HEK293 (cell line): ENCODE data around the gene MYO15B.

Experiments used
- CTCF ChIA-PET: fragments of 350-600 bp; formaldehyde crosslinking; extraction: SDS; loops from one replicate; lab custom pipeline; 2021; ENCODE audit warnings: antibody characterized with exemption; lab: Yijun Ruan, JAX
- POLR2A ChIA-PET: fragments of 300-600 bp; formaldehyde crosslinking; extraction: SDS; loops from one replicate; lab custom pipeline; 2020; ENCODE audit warnings: antibody characterized with exemption, inconsistent platforms; lab: Yijun Ruan, JAX
- H3K27ac ChIP-seq: fragments of 200-500 bp; sonication (Bioruptor generic); 2 replicates; pipeline ENCODE4 v1.5.1; 2014; ENCODE audit warnings: low read depth, low read length, control low read depth, inconsistent platforms; ENCODE audit errors: extremely low read depth
- H3K36me3 ChIP-seq, 2 experiments: fragments of 200-500 bp in 1 of 2; sonication (Bioruptor generic) in 1 of 2; 1 replicate in 1 of 2; 2 replicates in 1 of 2; pipeline ENCODE4 v1.5.1; 2014 to 2017; ENCODE audit warnings: inconsistent platforms in 2 of 2, low read length in 2 of 2; ENCODE audit not compliant: control insufficient read depth in 2 of 2, insufficient read depth in 1 of 2
- H3K4me1 ChIP-seq: fragments of 200-500 bp; sonication (Bioruptor generic); 2 replicates; pipeline ENCODE4 v1.5.1; 2014; ENCODE audit warnings: mild to moderate bottlenecking, low read length, inconsistent platforms; ENCODE audit not compliant: control insufficient read depth, insufficient read depth
- H3K4me3 ChIP-seq: 2 replicates; pipeline ENCODE4 v1.5.1; 2011; ENCODE audit warnings: low read depth, mild to moderate bottlenecking, control low read depth, low read length, moderate library complexity
- H3K9me3 ChIP-seq: fragments of 200-500 bp; sonication (Bioruptor generic); 2 replicates; pipeline ENCODE4 v1.5.1; 2014; ENCODE audit warnings: low read depth, low read length, inconsistent platforms; ENCODE audit not compliant: control insufficient read depth, insufficient read depth
- FEZF1 ChIP-seq: fragments of 450-650 bp; formaldehyde crosslinking; IDR thresholded peaks from 2 replicates; pipeline ENCODE4 v1.5.1; 2016; ENCODE audit warnings: missing biosample characterization, missing genetic modification characterization
- GLI4 ChIP-seq: fragments of 450-650 bp; formaldehyde crosslinking; IDR thresholded peaks from 2 replicates; pipeline ENCODE4 v1.5.1; 2016; ENCODE audit warnings: missing biosample characterization, missing genetic modification characterization
- HOXA7 ChIP-seq: sonication (generic); formaldehyde crosslinking; IDR thresholded peaks from 2 replicates; pipeline ENCODE4 v1.8.1; 2022; ENCODE audit warnings: missing genetic modification reagents, borderline replicate concordance
- KLF8 ChIP-seq: fragments of 450-650 bp; formaldehyde crosslinking; IDR thresholded peaks from 2 replicates; pipeline ENCODE4 v1.5.1; 2016; ENCODE audit warnings: missing biosample characterization, missing genetic modification characterization
- MYNN ChIP-seq: fragments of 450-650 bp; formaldehyde crosslinking; IDR thresholded peaks from 2 replicates; pipeline ENCODE4 v1.5.1; 2016; ENCODE audit warnings: missing biosample characterization, missing genetic modification characterization, borderline replicate concordance
- SCRT2 ChIP-seq: fragments of 450-650 bp; formaldehyde crosslinking; IDR thresholded peaks from 2 replicates; pipeline ENCODE4 v1.5.1; 2016; ENCODE audit warnings: missing biosample characterization, missing genetic modification characterization
- ZBTB1 ChIP-seq: fragments of 450-650 bp; formaldehyde crosslinking; IDR thresholded peaks from 2 replicates; pipeline ENCODE4 v1.5.1; 2016; ENCODE audit warnings: missing biosample characterization, missing genetic modification characterization
- ZBTB26 ChIP-seq: fragments of 450-650 bp; formaldehyde crosslinking; optimal IDR thresholded peaks from 2 replicates; pipeline ENCODE3; 2016; ENCODE audit warnings: missing biosample characterization, mild to moderate bottlenecking, missing genetic modification characterization
- ZBTB6 ChIP-seq: fragments of 450-650 bp; formaldehyde crosslinking; IDR thresholded peaks from 2 replicates; pipeline ENCODE4 v1.5.1; 2017; ENCODE audit warnings: missing biosample characterization, missing genetic modification characterization
- ZNF112 ChIP-seq: fragments of 450-650 bp; formaldehyde crosslinking; IDR thresholded peaks from 2 replicates; pipeline ENCODE4 v1.5.0; 2017; ENCODE audit warnings: missing biosample characterization, missing genetic modification characterization
- ZNF114 ChIP-seq: fragments of 450-650 bp; formaldehyde crosslinking; IDR thresholded peaks from 2 replicates; pipeline ENCODE4 v1.5.0; 2017; ENCODE audit warnings: missing biosample characterization, missing genetic modification characterization
- ZNF155 ChIP-seq: fragments of 450-650 bp; formaldehyde crosslinking; IDR thresholded peaks from 2 replicates; pipeline ENCODE4 v1.5.1; 2016; ENCODE audit warnings: missing biosample characterization, missing genetic modification characterization
- ZNF311 ChIP-seq: fragments of 450-650 bp; formaldehyde crosslinking; IDR thresholded peaks from 2 replicates; pipeline ENCODE4 v1.5.1; 2017; ENCODE audit warnings: missing biosample characterization, missing genetic modification characterization, borderline replicate concordance
- ZNF37A ChIP-seq: fragments of 450-650 bp; IDR thresholded peaks from 2 replicates; pipeline ENCODE4 v1.5.1; 2018; ENCODE audit warnings: missing biosample characterization, missing genetic modification characterization
- ZNF48 ChIP-seq: fragments of 450-650 bp; formaldehyde crosslinking; IDR thresholded peaks from 2 replicates; pipeline ENCODE4 v1.5.1; 2016; ENCODE audit warnings: missing biosample characterization, missing genetic modification characterization
- ZNF521 ChIP-seq: fragments of 450-650 bp; formaldehyde crosslinking; IDR thresholded peaks from 2 replicates; pipeline ENCODE4 v1.5.1; 2017; ENCODE audit warnings: missing biosample characterization, mild to moderate bottlenecking, missing genetic modification characterization
- ZNF596 ChIP-seq: fragments of 450-650 bp; IDR thresholded peaks from 2 replicates; pipeline ENCODE4 v1.5.0; 2018; ENCODE audit warnings: missing biosample characterization, mild to moderate bottlenecking, missing genetic modification characterization, moderate library complexity
- ZNF621 ChIP-seq: fragments of 450-650 bp; formaldehyde crosslinking; IDR thresholded peaks from 2 replicates; pipeline ENCODE4 v1.5.1; 2017; ENCODE audit warnings: missing biosample characterization, missing genetic modification characterization
- ZNF626 ChIP-seq: fragments of 450-650 bp; sonication (Bioruptor Pico); formaldehyde crosslinking; IDR thresholded peaks from 2 replicates; pipeline ENCODE4 v1.5.1; 2018; ENCODE audit warnings: missing biosample characterization, missing genetic modification characterization, inconsistent platforms
- ZNF677 ChIP-seq: fragments of 450-650 bp; IDR thresholded peaks from 2 replicates; pipeline ENCODE4 v1.5.0; 2018; ENCODE audit warnings: missing biosample characterization, mild to moderate bottlenecking, missing genetic modification characterization, moderate library complexity
- ZNF785 ChIP-seq: fragments of 450-650 bp; formaldehyde crosslinking; IDR thresholded peaks from 2 replicates; pipeline ENCODE4 v1.5.1; 2016; ENCODE audit warnings: missing biosample characterization, missing genetic modification characterization
- TF ChIP-seq, protein P1 (sequence below): fragments of 450-650 bp; formaldehyde crosslinking; IDR thresholded peaks from 2 replicates; pipeline ENCODE4 v1.5.1; 2016; ENCODE audit warnings: missing biosample characterization, missing genetic modification characterization
- TF ChIP-seq, protein P2 (sequence below): sonication (generic); formaldehyde crosslinking; IDR thresholded peaks from 2 replicates; pipeline ENCODE4 v1.8.1; 2022; ENCODE audit warnings: mild to moderate bottlenecking, moderate library complexity, missing genetic modification reagents
- TF ChIP-seq, protein P3 (sequence below): fragments of 450-650 bp; formaldehyde crosslinking; IDR thresholded peaks from 2 replicates; pipeline ENCODE4 v1.5.1; 2016; ENCODE audit warnings: missing biosample characterization, missing genetic modification characterization, low read depth

Gene MYO15B

GRCh38 chr17:75661531-75661930 is 73.9 kb downstream of the MYO15B start (continued):
- no peak for TF ChIP-seq ZBTB26
- TF ChIP-seq ZNF521 (tag by site-specific recombination): no peak

DNA sequence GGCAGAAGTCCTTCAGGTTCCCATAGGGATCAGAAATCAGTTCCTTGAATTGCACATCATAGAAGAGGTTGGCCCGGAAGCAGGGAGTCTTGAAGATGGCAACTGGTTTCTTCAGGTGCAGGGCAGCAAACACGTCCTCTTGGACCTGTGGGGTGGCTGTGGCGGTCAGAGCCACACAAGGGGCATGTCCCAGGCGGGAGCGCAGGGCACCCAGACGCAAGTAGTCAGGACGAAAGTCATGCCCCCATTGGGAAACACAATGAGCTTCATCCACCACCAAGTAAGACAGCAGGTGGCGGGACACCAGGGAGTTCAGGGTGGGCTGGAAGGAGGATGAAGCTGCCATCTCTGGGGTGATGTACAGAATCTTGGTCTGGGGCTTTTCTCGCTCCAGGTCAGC is 74.9 kb downstream of the MYO15B start:
- CTCF ChIA-PET: interaction anchor here (1.0 to 22.8 kb wide), 5 partner anchors 10 to 88 kb away, joined by 3 to 410 read pairs (median 11); partner anchors contain the start of gene SMIM5
- Histone ChIP-seq H3K27ac (no peak overlapping the region), H3K9me3 (no peaks in the 10 kb centered on the region), H3K4me3 (no peak overlapping the region), H3K4me1 (peaks cover 2% of the 10 kb centered on the region; the same call in 1 of the 2 replicates), H3K36me3 (peaks cover 55 to 65% of the 10 kb centered on the region in 2 experiments)
- TF ChIP-seq ZBTB6 (tag by site-specific recombination) (no peak), ZNF677 (tag by site-specific recombination) (no peak), ZNF114 (tag by site-specific recombination) (no peak), MYNN (no peak), ZNF621 (tag by site-specific recombination) (no peak)
- POLR2A ChIA-PET: interaction anchor here (0.6 kb wide), 1 partner anchor 15 kb away, joined by 6 read pairs; no protein-coding TSS in a partner anchor

GRCh38 chr17:75664099-75664549 is 76.5 kb downstream of the MYO15B start:
- peaks cover 10% of the 10 kb centered on the region; the same call in 1 of the 2 replicates for H3K4me1 ChIP-seq
- ChIA-PET POLR2A (interaction anchor here (0.7 kb wide), 1 partner anchor 12 kb away, joined by 5 read pairs; no protein-coding TSS in a partner anchor), CTCF (interaction anchor here (1.3 kb wide), 1 partner anchor 39 kb away, joined by 5 read pairs; no protein-coding TSS in a partner anchor)
- peaks cover 56 to 64% of the 10 kb centered on the region in 2 experiments for H3K36me3 ChIP-seq
- no peak overlapping the region for H3K27ac ChIP-seq
- no peak overlapping the region for H3K4me3 ChIP-seq
- no peaks in the 10 kb centered on the region for H3K9me3 ChIP-seq
- no peak for TF ChIP-seq ZNF596
- TF ChIP-seq ZNF37A (tag by site-specific recombination): no peak
- TF ChIP-seq ZNF677 (tag by site-specific recombination): no peak
- no peak for TF ChIP-seq ZNF112 (tag by site-specific recombination)
- TF ChIP-seq ZBTB6 (tag by site-specific recombination): no peak
- no peak for TF ChIP-seq ZNF626 (tag by site-specific recombination)
- TF ChIP-seq FEZF1 (tag by site-specific recombination): no peak
- no peak for TF ChIP-seq ZNF311
- no peak for TF ChIP-seq ZBTB1 (tag by site-specific recombination)
- TF ChIP-seq, protein P1, sequence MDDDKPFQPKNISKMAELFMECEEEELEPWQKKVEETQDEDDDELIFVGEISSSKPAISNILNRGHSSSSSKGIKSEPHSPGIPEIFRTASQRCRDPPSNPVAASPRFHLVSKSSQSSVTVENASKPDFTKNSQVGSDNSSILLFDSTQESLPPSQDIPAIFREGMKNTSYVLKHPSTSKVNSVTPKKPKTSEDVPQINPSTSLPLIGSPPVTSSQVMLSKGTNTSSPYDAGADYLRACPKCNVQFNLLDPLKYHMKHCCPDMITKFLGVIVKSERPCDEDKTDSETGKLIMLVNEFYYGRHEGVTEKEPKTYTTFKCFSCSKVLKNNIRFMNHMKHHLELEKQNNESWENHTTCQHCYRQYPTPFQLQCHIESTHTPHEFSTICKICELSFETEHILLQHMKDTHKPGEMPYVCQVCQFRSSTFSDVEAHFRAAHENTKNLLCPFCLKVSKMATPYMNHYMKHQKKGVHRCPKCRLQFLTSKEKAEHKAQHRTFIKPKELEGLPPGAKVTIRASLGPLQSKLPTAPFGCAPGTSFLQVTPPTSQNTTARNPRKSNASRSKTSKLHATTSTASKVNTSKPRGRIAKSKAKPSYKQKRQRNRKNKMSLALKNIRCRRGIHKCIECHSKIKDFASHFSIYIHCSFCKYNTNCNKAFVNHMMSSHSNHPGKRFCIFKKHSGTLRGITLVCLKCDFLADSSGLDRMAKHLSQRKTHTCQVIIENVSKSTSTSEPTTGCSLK (tag by site-specific recombination): no peak
- TF ChIP-seq, protein P2, sequence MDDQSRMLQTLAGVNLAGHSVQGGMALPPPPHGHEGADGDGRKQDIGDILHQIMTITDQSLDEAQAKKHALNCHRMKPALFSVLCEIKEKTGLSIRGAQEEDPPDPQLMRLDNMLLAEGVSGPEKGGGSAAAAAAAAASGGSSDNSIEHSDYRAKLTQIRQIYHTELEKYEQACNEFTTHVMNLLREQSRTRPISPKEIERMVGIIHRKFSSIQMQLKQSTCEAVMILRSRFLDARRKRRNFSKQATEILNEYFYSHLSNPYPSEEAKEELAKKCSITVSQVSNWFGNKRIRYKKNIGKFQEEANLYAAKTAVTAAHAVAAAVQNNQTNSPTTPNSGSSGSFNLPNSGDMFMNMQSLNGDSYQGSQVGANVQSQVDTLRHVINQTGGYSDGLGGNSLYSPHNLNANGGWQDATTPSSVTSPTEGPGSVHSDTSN (CRISPR knock-in tag): no peak
- TF ChIP-seq GLI4 (tag by site-specific recombination): no peak
- no peak for TF ChIP-seq ZNF155 (tag by site-specific recombination)
- TF ChIP-seq ZNF48 (tag by site-specific recombination): no peak
- TF ChIP-seq, protein P3, sequence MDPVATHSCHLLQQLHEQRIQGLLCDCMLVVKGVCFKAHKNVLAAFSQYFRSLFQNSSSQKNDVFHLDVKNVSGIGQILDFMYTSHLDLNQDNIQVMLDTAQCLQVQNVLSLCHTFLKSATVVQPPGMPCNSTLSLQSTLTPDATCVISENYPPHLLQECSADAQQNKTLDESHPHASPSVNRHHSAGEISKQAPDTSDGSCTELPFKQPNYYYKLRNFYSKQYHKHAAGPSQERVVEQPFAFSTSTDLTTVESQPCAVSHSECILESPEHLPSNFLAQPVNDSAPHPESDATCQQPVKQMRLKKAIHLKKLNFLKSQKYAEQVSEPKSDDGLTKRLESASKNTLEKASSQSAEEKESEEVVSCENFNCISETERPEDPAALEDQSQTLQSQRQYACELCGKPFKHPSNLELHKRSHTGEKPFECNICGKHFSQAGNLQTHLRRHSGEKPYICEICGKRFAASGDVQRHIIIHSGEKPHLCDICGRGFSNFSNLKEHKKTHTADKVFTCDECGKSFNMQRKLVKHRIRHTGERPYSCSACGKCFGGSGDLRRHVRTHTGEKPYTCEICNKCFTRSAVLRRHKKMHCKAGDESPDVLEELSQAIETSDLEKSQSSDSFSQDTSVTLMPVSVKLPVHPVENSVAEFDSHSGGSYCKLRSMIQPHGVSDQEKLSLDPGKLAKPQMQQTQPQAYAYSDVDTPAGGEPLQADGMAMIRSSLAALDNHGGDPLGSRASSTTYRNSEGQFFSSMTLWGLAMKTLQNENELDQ (tag by site-specific recombination): no peak
- no peak for TF ChIP-seq HOXA7
- no peak for TF ChIP-seq SCRT2 (tag by site-specific recombination)
- TF ChIP-seq KLF8 (tag by site-specific recombination): no peak
- no peak for TF ChIP-seq ZNF521 (tag by site-specific recombination)
- no peak for TF ChIP-seq ZNF785 (tag by site-specific recombination)
